BE2C (cell line): ENCODE data around the gene TRAF5.
"Not testable (repeated sequence)": the region's sequence is repeated elsewhere in the genome, so short reads cannot be mapped to it uniquely, and the experiment has no call there.

Experiments
- DNase-seq: peaks from one replicate; pipeline ENCODE4 v3.0.0-alpha.2; 2020
- H3K27me3 ChIP-seq: fragments of 250-450 bp; sonication (Bioruptor Pico); 2 replicates; pipeline ENCODE4 v1.5.1; 2020; ENCODE audit warnings: mild to moderate bottlenecking
- H3K36me3 ChIP-seq: fragments of 250-450 bp; sonication (Bioruptor Pico); 2 replicates; pipeline ENCODE4 v1.5.1; 2020; ENCODE audit warnings: mild to moderate bottlenecking
- H3K4me1 ChIP-seq: fragments of 250-450 bp; sonication (Bioruptor Pico); 2 replicates; pipeline ENCODE4 v1.5.1; 2020
- H3K4me3 ChIP-seq: 2 replicates; pipeline ENCODE4 v1.5.1; 2011; ENCODE audit warnings: low read depth, low read length
- H3K9me3 ChIP-seq: fragments of 250-450 bp; sonication (Bioruptor Pico); 2 replicates; pipeline ENCODE4 v1.5.1; 2020
- TF ChIP-seq, protein P1 (sequence below): IDR thresholded peaks from 2 replicates; pipeline ENCODE4 v1.5.1; 2012; ENCODE audit warnings: mild to moderate bottlenecking, low read depth, low read length

The TRAF5 gene

DNA sequence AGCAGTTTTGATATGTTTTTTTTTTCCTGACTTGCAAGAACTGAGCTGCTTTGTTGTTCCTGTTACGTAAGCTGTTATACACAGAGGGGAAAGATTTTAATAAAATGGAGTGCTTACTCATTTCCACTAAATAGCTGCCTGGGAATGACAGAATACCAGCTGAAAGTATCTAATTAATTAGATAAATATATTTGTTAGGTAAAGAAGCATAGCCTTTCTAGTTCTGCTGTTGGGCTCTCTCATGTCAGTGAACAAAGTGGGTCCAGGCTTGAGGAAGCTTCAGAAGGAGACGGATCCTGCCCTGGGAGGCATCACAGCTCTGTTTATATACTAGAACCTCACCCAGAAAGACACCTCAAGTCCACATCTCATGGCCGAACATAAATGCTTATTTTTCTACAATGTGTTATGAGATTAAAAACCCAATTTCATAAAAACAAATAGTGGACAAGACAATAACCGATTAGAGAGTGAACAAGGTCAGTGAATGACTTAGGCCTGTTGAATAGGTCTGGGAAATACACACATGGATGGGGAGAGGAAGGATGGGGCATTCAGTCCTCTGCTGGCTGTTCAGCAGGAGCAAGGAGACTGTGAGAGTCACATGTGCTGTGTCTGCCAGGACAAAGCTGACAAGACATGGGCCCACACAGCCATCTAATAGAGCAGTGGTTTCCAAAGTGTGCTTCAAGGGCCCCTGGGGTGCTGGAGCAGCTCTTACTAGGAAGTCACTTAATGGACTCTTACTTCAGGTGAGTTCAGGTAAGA is 20.6 kb downstream of the TRAF5 start:
- TF ChIP-seq, protein P1, sequence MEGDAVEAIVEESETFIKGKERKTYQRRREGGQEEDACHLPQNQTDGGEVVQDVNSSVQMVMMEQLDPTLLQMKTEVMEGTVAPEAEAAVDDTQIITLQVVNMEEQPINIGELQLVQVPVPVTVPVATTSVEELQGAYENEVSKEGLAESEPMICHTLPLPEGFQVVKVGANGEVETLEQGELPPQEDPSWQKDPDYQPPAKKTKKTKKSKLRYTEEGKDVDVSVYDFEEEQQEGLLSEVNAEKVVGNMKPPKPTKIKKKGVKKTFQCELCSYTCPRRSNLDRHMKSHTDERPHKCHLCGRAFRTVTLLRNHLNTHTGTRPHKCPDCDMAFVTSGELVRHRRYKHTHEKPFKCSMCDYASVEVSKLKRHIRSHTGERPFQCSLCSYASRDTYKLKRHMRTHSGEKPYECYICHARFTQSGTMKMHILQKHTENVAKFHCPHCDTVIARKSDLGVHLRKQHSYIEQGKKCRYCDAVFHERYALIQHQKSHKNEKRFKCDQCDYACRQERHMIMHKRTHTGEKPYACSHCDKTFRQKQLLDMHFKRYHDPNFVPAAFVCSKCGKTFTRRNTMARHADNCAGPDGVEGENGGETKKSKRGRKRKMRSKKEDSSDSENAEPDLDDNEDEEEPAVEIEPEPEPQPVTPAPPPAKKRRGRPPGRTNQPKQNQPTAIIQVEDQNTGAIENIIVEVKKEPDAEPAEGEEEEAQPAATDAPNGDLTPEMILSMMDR, result no peak
- Histone ChIP-seq H3K27me3 (no peaks in the 10 kb centered on the region), H3K4me1 (peaks cover 6% of the 10 kb centered on the region; the same call in 1 of the 2 replicates), H3K9me3 (no peaks in the 10 kb centered on the region), H3K4me3 (no peak overlapping the region), H3K36me3 (no peaks in the 10 kb centered on the region)
- DNase-seq, result no peak

DNA sequence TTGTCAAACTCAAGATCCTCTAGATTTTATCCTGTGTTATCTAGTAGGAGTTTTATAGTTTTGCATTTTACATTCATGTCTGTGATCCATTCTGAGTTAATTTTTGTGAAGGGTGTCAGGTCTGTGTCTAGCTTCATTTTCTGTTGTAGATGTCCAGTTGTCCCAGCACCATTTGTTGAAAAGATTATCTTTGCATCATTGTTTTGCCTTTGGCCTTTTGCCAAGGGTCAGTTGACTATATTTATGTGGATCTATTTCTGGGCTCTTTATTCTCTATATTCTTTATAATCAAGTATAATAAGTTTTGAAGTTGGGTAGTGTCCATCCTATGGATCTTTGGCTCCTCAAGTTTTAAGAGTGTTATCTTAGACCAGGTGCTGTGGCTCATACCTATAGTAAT is 21.9 kb downstream of the TRAF5 start:
- Histone ChIP-seq H3K4me3 (no peak overlapping the region), H3K36me3 (no peaks in the 10 kb centered on the region), H3K27me3 (no peaks in the 10 kb centered on the region), H3K4me1 (peaks cover 3% of the 10 kb centered on the region; the same call in 1 of the 2 replicates), H3K9me3 (no peaks in the 10 kb centered on the region)
- TF ChIP-seq, protein P1, result no peak
- no peak for DNase-seq

DNA sequence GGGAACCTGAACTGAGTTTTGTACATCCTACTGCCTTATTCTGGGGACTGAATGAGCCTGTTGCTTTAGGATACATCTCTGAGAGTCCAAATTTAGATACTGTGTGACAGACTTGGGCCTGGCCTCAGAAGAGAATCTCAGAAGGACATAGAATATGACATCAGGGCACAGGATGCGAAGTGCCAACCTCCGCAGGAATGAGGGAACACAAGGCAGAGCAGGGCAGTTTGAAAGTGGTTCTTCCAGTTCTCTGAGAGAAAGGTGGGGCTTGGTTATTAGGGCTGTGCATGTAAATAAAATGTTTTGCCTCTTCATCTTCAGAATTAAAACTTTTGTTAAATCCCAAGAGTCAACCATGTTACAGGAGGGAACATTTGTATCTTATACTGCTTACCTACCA is 23.1 kb downstream of the TRAF5 start:
- Histone ChIP-seq H3K27me3 (no peaks in the 10 kb centered on the region), H3K4me3 (no peak overlapping the region)

DNA sequence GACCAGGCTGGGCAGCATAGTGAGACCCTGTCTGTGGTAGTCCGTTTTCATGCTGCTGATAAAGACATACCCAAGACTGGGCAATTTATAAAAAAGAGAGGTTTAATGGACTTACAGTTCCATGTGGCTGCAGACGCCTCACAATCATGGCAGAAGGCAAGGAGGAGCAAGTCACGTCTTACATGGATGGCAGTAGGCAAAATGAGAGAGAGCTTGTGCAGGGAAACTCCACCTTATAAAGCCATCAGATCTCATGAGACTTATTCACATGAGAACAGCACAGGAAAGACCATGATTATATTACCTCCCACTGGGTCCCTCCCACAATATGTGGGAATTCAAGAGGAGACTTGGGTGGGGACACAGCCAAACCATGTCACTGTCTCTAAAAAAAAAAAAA is 25.4 kb downstream of the TRAF5 start:
- H3K4me1 ChIP-seq, H3K36me3 ChIP-seq, DNase-seq, H3K27me3 ChIP-seq, H3K9me3 ChIP-seq, H3K4me3 ChIP-seq: not testable (repeated sequence)

More for the DNA sequence above, 23.1 kb downstream of the TRAF5 start:
- TF ChIP-seq, protein P1, result no peak
- no peak for DNase-seq
- H3K9me3 ChIP-seq, result no peaks in the 10 kb centered on the region
- H3K36me3 ChIP-seq, result no peaks in the 10 kb centered on the region
- H3K4me1 ChIP-seq, result peaks cover 3% of the 10 kb centered on the region; the same call in 1 of the 2 replicates

DNA sequence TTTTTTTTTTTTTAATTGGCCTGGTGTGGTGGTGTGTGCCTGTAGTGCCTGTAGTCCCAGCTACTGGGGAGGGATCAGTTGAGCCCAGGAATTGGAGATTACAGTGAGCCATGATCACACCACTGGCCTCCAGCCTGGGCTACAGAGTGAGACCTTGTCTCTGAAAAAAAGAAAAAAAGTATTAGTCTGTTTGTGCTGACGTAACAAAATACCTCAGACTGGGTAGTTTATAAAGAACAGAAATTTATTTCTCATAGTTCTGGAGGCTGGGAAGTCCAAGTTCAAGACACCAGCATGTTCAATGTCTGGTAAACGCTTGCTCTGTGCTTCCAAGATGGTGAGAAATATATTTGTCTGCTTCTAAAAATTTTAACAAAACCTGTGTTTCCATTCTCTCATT is 25.8 kb downstream of the TRAF5 start:
- Histone ChIP-seq H3K9me3 (no peaks in the 10 kb centered on the region), H3K4me1 (no peaks in the 10 kb centered on the region), H3K27me3 (no peaks in the 10 kb centered on the region), H3K36me3 (peaks cover 8% of the 10 kb centered on the region), H3K4me3 (no peak overlapping the region)
- TF ChIP-seq, protein P1, result no peak
- DNase-seq, result no peak

DNA sequence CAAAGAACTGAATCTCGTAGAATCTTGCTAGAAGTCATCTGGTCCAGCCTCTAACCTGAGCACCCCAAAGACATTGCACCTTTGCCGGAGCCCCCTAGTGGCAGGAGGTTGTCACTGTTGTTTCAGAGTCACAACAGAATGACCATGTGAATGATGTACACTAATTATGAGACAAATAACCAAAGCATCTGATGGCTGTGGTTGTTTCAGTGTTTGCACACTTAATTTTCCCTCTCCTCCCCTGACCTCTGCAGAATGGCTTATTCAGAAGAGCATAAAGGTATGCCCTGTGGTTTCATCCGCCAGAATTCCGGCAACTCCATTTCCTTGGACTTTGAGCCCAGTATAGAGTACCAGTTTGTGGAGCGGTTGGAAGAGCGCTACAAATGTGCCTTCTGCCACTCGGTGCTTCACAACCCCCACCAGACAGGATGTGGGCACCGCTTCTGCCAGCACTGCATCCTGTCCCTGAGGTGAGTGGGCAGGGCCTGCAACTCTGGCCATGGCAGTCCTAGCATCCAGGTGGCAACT is 26.4 kb downstream of the TRAF5 start:
- TF ChIP-seq, protein P1, result peak; percentile 97
- DNase-seq, result peak; percentile 71
- Histone ChIP-seq H3K9me3 (no peaks in the 10 kb centered on the region), H3K27me3 (no peaks in the 10 kb centered on the region), H3K4me1 (no peaks in the 10 kb centered on the region), H3K4me3 (no peak overlapping the region), H3K36me3 (peaks cover 8% of the 10 kb centered on the region)
